Keratinocyte (primary cell): Measurements from ENCODE around the gene FXYD2. TPM values are rescaled to one million over a fixed set of nuclear protein-coding genes. Genes with fewer than 3 reads are reported as not detected.

Source experiments
- DNase-seq: peaks from one replicate; pipeline ENCODE4 v3.0.0-alpha.2; 2011; ENCODE audit warnings: low read depth, missing footprints, low spot score
- FAIRE-seq: peaks from 2 replicates; lab custom pipeline; 2011; peaks lifted over from hg19 to GRCh38; lab: Jason Lieb, UNC
- H2AFZ ChIP-seq: 2 replicates; pipeline ENCODE4 v1.6.0; 2012; ENCODE audit warnings: low read length, control low read depth, inconsistent platforms; ENCODE audit not compliant: control insufficient read depth
- H3K27ac ChIP-seq: 2 replicates; pipeline ENCODE4 v1.5.1; 2011; ENCODE audit warnings: low read length; ENCODE audit not compliant: control insufficient read depth, insufficient read depth
- H3K27me3 ChIP-seq: 3 replicates; pipeline ENCODE4 v1.6.0; 2011; ENCODE audit warnings: low read length; ENCODE audit not compliant: control insufficient read depth, insufficient read depth; ENCODE audit errors: extremely low read depth
- H3K36me3 ChIP-seq, 2 experiments: 2 replicates in 1 of 2; 3 replicates in 1 of 2; pipeline ENCODE4 v1.5.1; 2011; ENCODE audit warnings: low read length in 2 of 2, mild to moderate bottlenecking in 1 of 2; ENCODE audit not compliant: control insufficient read depth in 2 of 2, insufficient read depth in 2 of 2; ENCODE audit errors: extremely low read depth in 1 of 2
- H3K4me1 ChIP-seq: 3 replicates; pipeline ENCODE4 v1.5.1; 2011; ENCODE audit warnings: low read length; ENCODE audit not compliant: control insufficient read depth, insufficient read depth; ENCODE audit errors: extremely low read depth
- H3K4me2 ChIP-seq: 3 replicates; pipeline ENCODE4 v1.6.0; 2011; ENCODE audit warnings: low read depth, low read length; ENCODE audit not compliant: control insufficient read depth, insufficient read depth; ENCODE audit errors: extremely low read depth
- H3K4me3 ChIP-seq, 3 experiments: fragments of 200-600 bp in 1 of 3; sonication (generic) in 1 of 3; 2 replicates in 2 of 3; 3 replicates in 1 of 3; pipeline ENCODE4 v1.5.1; 2011 to 2016; ENCODE audit warnings: low read length in 3 of 3, mild to moderate bottlenecking in 3 of 3, control low read depth in 2 of 3, inconsistent platforms in 1 of 3, low read depth in 1 of 3, mixed read lengths in 1 of 3, mixed run types in 1 of 3, moderate library complexity in 1 of 3; ENCODE audit not compliant: control insufficient read depth in 2 of 3, insufficient read depth in 2 of 3; ENCODE audit errors: extremely low read depth in 1 of 3
- H3K79me2 ChIP-seq: 2 replicates; pipeline ENCODE4 v1.6.0; 2012; ENCODE audit warnings: low read length; ENCODE audit not compliant: control insufficient read depth, insufficient read depth
- H3K9ac ChIP-seq: 3 replicates; pipeline ENCODE4 v1.6.0; 2011; ENCODE audit warnings: low read length; ENCODE audit not compliant: control insufficient read depth, insufficient read depth; ENCODE audit errors: extremely low read depth
- H3K9me1 ChIP-seq: 3 replicates; pipeline ENCODE4 v1.6.0; 2011; ENCODE audit warnings: low read length; ENCODE audit not compliant: control insufficient read depth, insufficient read depth; ENCODE audit errors: extremely low read depth
- H3K9me3 ChIP-seq: 2 replicates; pipeline ENCODE4 v1.5.1; 2012; ENCODE audit warnings: low read depth, low read length; ENCODE audit not compliant: control insufficient read depth
- H4K20me1 ChIP-seq: 3 replicates; pipeline ENCODE4 v1.6.0; 2011; ENCODE audit warnings: low read length; ENCODE audit not compliant: control insufficient read depth, insufficient read depth; ENCODE audit errors: extremely low read depth
- EZH2 ChIP-seq: IDR thresholded peaks from one replicate; pipeline ENCODE4 v1.6.1; 2012; ENCODE audit warnings: inconsistent platforms, mild to moderate bottlenecking, low read length, moderate library complexity
- dilution Hi-C: fragments of 300-500 bp; cut with MboI; formaldehyde crosslinking; loops from one replicate; pipeline ENCODE4 v1.7.0; 2020; ENCODE audit warnings: low sequenced_read_pairs; ENCODE audit not compliant: extremely low pct_ligation_motif_present
- polyA plus RNA-seq, 5 experiments: library from polyadenylated mRNA; depleted of rRNA in 3 of 5; stranded (reverse) in 3 of 5; stranded (forward) in 1 of 5; unstranded in 1 of 5; fragments of >200 nt; gene quantifications; 1 replicate in 1 of 5; 2 replicates in 3 of 5; 3 replicates in 1 of 5; pipeline versions ENCODE4 v1.2.1 to v1.2.3, GENCODE V29; 2011 to 2012; ENCODE audit warnings: missing spikeins in 2 of 5, low read depth in 1 of 5, low replicate concordance in 1 of 5
- TF ChIP-seq, protein P1 (sequence below), 3 experiments: IDR thresholded peaks in 1 of 3; conservative IDR thresholded peaks in 1 of 3; optimal IDR thresholded peaks in 1 of 3; 2 replicates in 2 of 3; 3 replicates in 1 of 3; pipeline versions ENCODE3 to v1.5.1; 2011; ENCODE audit warnings: low read length in 3 of 3, mild to moderate bottlenecking in 3 of 3, moderate library complexity in 2 of 3, control low read depth in 1 of 3, inconsistent platforms in 1 of 3; ENCODE audit not compliant: insufficient read depth in 2 of 3; ENCODE audit errors: extremely low read depth in 1 of 3

The FXYD2 gene
- polyA plus RNA-seq, 1 donor (not counting 4 experiments of a cell fraction or from before 2014, with no cell fraction given) = not detected

DNA sequence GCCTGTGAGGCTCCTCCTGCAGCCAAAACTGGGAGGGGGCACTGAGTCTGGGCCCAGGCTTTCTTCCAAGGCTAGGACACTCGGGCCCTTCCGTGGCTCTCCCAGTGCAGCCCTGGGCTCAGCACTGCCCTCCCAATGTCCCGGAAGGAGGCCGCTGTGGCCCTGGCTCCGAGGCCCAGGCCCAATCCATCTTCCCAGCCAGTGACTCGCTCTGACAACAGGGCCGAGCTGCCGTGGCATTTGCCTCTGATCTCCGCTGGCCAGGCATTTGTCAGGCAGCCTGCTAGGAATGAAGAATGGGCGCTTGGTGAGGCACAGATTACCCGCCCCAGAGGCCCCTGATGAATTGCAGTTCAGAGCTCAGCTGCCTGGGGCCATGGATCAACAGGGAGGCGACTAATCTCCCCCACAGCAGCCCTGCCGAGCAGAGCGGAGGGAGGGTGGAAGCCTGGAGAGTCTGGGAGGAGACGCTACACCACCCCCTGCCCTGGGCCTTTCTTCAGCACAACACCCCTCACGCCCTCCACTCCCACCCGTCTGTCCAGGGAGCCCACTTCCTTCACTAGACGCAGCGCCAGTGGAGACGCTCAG is 8.3 kb downstream of the FXYD2 start:
- H3K4me3 ChIP-seq = no peak overlapping the region
- H3K4me2 ChIP-seq = no peak overlapping the region
- no peaks in the 10 kb centered on the region for H3K79me2 ChIP-seq
- FAIRE-seq (no peak), DNase-seq (no peak)
- H3K9ac ChIP-seq = no peak overlapping the region
- no peak for TF ChIP-seq EZH2
- TF ChIP-seq, protein P1, sequence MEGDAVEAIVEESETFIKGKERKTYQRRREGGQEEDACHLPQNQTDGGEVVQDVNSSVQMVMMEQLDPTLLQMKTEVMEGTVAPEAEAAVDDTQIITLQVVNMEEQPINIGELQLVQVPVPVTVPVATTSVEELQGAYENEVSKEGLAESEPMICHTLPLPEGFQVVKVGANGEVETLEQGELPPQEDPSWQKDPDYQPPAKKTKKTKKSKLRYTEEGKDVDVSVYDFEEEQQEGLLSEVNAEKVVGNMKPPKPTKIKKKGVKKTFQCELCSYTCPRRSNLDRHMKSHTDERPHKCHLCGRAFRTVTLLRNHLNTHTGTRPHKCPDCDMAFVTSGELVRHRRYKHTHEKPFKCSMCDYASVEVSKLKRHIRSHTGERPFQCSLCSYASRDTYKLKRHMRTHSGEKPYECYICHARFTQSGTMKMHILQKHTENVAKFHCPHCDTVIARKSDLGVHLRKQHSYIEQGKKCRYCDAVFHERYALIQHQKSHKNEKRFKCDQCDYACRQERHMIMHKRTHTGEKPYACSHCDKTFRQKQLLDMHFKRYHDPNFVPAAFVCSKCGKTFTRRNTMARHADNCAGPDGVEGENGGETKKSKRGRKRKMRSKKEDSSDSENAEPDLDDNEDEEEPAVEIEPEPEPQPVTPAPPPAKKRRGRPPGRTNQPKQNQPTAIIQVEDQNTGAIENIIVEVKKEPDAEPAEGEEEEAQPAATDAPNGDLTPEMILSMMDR (optimal IDR thresholded peaks at IDR 0.05 in 1 of 3, IDR thresholded peaks at IDR 0.05 in 1 of 3, conservative IDR thresholded peaks at IDR 0.05 in 1 of 3; ENCODE audit: extremely low read depth in 1 of 3, insufficient read depth in 2 of 3, low read length in 3 of 3) = no peak
- no peak overlapping the region for H3K27ac ChIP-seq
- no peaks in the 10 kb centered on the region for H3K9me3 ChIP-seq
- no peaks in the 10 kb centered on the region for H3K36me3 ChIP-seq
- peaks cover 14% of the 10 kb centered on the region for H3K4me1 ChIP-seq
- H3K9me1 ChIP-seq = no peaks in the 10 kb centered on the region
- dilution Hi-C loops = loop anchor here (25.0 kb wide), 1 partner anchor 379 kb away; no protein-coding TSS in a partner anchor
- H2AFZ ChIP-seq = no peak overlapping the region
- no peaks in the 10 kb centered on the region for H3K27me3 ChIP-seq
- no peaks in the 10 kb centered on the region for H4K20me1 ChIP-seq

DNA sequence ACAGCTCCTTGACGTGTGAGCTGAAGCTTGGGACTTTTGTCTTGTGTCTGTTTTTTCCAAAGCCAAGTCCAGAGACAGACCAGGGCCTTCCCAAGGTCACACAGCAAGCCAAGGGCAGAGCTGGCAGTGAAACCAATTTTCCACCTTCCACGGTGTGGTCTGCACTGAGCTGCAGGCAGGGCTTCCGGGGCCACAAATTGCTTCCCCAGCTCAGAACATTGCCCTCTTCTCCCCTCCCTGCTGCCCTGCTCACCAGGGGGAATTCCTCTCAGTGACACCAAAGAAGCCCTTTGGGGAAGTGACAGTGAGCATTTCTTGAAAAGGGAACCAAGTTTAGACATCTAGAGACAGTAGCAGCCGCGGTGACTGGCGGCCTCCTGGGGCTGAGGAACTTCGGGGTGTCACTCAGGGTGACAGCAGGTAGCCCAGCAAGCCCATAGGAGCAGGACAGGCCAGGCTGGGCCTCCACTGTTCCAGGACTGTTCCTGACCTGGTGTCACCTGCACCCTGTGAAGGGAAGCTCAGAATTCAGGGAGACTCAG is 9.2 kb downstream of the FXYD2 start:
- no peaks in the 10 kb centered on the region for H3K9me3 ChIP-seq
- dilution Hi-C loops = loop anchor here (25.0 kb wide), 1 partner anchor 378 kb away; no protein-coding TSS in a partner anchor
- TF ChIP-seq EZH2 = no peak
- TF ChIP-seq, protein P1 (optimal IDR thresholded peaks at IDR 0.05 in 1 of 3, IDR thresholded peaks at IDR 0.05 in 1 of 3, conservative IDR thresholded peaks at IDR 0.05 in 1 of 3; ENCODE audit: extremely low read depth in 1 of 3, insufficient read depth in 2 of 3, low read length in 3 of 3) = no peak
- no peaks in the 10 kb centered on the region for H3K9me1 ChIP-seq
- H3K4me1 ChIP-seq = peaks cover 14% of the 10 kb centered on the region
- H3K36me3 ChIP-seq = no peaks in the 10 kb centered on the region
- H2AFZ ChIP-seq = no peak overlapping the region
- no peak overlapping the region for H3K27ac ChIP-seq
- H3K9ac ChIP-seq = no peak overlapping the region
- H3K4me3 ChIP-seq = no peak overlapping the region
- DNase-seq = no peak
- H3K27me3 ChIP-seq = no peaks in the 10 kb centered on the region
- no peaks in the 10 kb centered on the region for H4K20me1 ChIP-seq
- no peak overlapping the region for H3K4me2 ChIP-seq
- H3K79me2 ChIP-seq = no peaks in the 10 kb centered on the region
- no peak for FAIRE-seq
